ENCODE measurements around the gene UBE2G1. TPM values are rescaled to one million over a fixed set of nuclear protein-coding genes. Genes with fewer than 3 reads are reported as not detected.
A peak's percentile ranks its signal among the peaks of the same experiment; 100 is the strongest.

UBE2G1 gene
- total RNA-seq, 4 donors from 2014 or later, result 26.4 to 54.1 (median 35.7) TPM

- Histone ChIP-seq H3K27ac (no peak overlapping the region), H3K4me3 (no peak overlapping the region), H3K27me3 (no peaks in the 10 kb centered on the region), H3K9me3 (no peaks in the 10 kb centered on the region), H3K4me1 (peaks cover 0 to 42% (median 0%) of the 10 kb centered on the region in 4 donors), H3K36me3 (peaks cover 0 to 7% (median 0%) of the 10 kb centered on the region in 3 donors)
- DNase-seq, result no peak
- TF ChIP-seq POLR2A (IDR thresholded peaks at IDR 0.05), result no peak
- no peak for TF ChIP-seq CTCF (IDR thresholded peaks at IDR 0.05)
Measured at GRCh38 chr17:4246674-4247073, 119.8 kb downstream of the UBE2G1 start.

- peak in 2 of 3 donors; percentile 56 to 66 for DNase-seq
- TF ChIP-seq POLR2A (IDR thresholded peaks at IDR 0.05) (no peak), CTCF (IDR thresholded peaks at IDR 0.05) (no peak)
- peak overlapping the region in 2 of 4 donors; percentile 35 to 39 for H3K27ac ChIP-seq
- no peaks in the 10 kb centered on the region for H3K9me3 ChIP-seq
- peaks cover 0 to 39% (median 0%) of the 10 kb centered on the region in 3 donors for H3K36me3 ChIP-seq
- no peak overlapping the region for H3K4me3 ChIP-seq
- no peaks in the 10 kb centered on the region for H3K27me3 ChIP-seq
- H3K4me1 ChIP-seq, result peaks cover 0 to 15% (median 0%) of the 10 kb centered on the region in 4 donors
Measured at GRCh38 chr17:4241535-4241934, 124.9 kb downstream of the UBE2G1 start.

- no peak for TF ChIP-seq CTCF (IDR thresholded peaks at IDR 0.05)
- no peak for TF ChIP-seq POLR2A (IDR thresholded peaks at IDR 0.05)
- H3K4me1 ChIP-seq, result peaks cover 0 to 3% (median 0%) of the 10 kb centered on the region in 4 donors
- H3K27ac ChIP-seq, result no peak overlapping the region
- peaks cover 0 to 53% (median 0%) of the 10 kb centered on the region in 3 donors for H3K36me3 ChIP-seq
- H3K9me3 ChIP-seq, result no peaks in the 10 kb centered on the region
- H3K27me3 ChIP-seq, result no peaks in the 10 kb centered on the region
- H3K4me3 ChIP-seq, result no peak overlapping the region
- DNase-seq, result no peak
Measured at GRCh38 chr17:4236456-4236855, 130.0 kb downstream of the UBE2G1 start.

GRCh38 chr17:4235372-4236279 lies 130.8 kb downstream of the UBE2G1 start:
- H3K27ac ChIP-seq, result no peak overlapping the region
- TF ChIP-seq CTCF (IDR thresholded peaks at IDR 0.05), result no peak
- no peak for TF ChIP-seq POLR2A (IDR thresholded peaks at IDR 0.05)
- peaks cover 0 to 47% (median 0%) of the 10 kb centered on the region in 3 donors for H3K36me3 ChIP-seq

GRCh38 chr17:4234401-4234800 lies 132.1 kb downstream of the UBE2G1 start:
- peak overlapping the region in 1 of 4 donors; percentile 9 for H3K27ac ChIP-seq
- peaks cover 0 to 35% (median 0%) of the 10 kb centered on the region in 3 donors for H3K36me3 ChIP-seq
- no peak for TF ChIP-seq POLR2A (IDR thresholded peaks at IDR 0.05)
- no peak for TF ChIP-seq CTCF (IDR thresholded peaks at IDR 0.05)
- H3K27me3 ChIP-seq, result no peaks in the 10 kb centered on the region
- no peak overlapping the region for H3K4me3 ChIP-seq
- no peaks in the 10 kb centered on the region for H3K9me3 ChIP-seq
- peaks cover 0 to 14% (median 0%) of the 10 kb centered on the region in 4 donors for H3K4me1 ChIP-seq
- no peak for DNase-seq

More at GRCh38 chr17:4235372-4236279, 130.8 kb downstream of the UBE2G1 start:
- H3K4me3 ChIP-seq, result no peak overlapping the region
- H3K9me3 ChIP-seq, result no peaks in the 10 kb centered on the region
- peaks cover 0 to 11% (median 0%) of the 10 kb centered on the region in 4 donors for H3K4me1 ChIP-seq
- H3K27me3 ChIP-seq, result no peaks in the 10 kb centered on the region
- DNase-seq, result no peak

All from Peyer's patch (tissue), 4 donors.